ENCODE results near the gene BACH2. TPM values are rescaled to one million over a fixed set of nuclear protein-coding genes. Genes with fewer than 3 reads are reported as not detected.

Gene BACH2
- total and polyA plus RNA-seq, 2 of the 8 experiments (the other 6 are each of a cell fraction or from before 2014, with no cell fraction given): 1.9 to 5.9 TPM

DNA sequence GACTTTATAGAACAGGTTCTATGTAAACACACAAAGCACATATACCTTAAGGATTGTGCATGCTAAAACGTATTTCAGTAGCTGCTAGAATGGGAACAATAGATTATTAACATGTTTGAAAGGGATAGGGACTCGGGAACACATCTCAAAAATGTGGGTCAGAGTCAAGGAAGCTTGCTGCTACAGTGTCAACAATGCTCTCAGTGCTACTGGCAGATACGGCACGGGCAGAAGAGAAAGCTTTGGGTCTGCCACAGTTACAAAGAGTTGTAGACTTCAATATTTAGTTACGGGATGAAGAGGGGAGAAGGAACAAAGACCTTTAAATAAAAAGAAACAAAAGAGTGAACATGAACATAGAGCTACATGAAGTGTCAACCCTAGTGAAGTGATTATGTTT, 170.5 kb downstream of the BACH2 start:
- H2BK15ac ChIP-seq (ENCODE audit: low read length): no peak overlapping the region
- no peak overlapping the region for H2BK20ac ChIP-seq (ENCODE audit: low read length)
- no peaks in the 10 kb centered on the region for H3K9me3 ChIP-seq (ENCODE audit: insufficient read depth in 2 of 2, low read depth in 1 of 2, low read length in 1 of 2)
- no peaks in the 10 kb centered on the region for H3K4me1 ChIP-seq (replicated peaks in 1 of 4; ENCODE audit: control insufficient read depth in 3 of 4, insufficient read depth in 4 of 4, low read length in 3 of 4)
- H4K8ac ChIP-seq (ENCODE audit: extremely low read depth, insufficient read depth, low read length): no peak overlapping the region
- H3K23me2 ChIP-seq (ENCODE audit: low read depth, low read length): no peaks in the 10 kb centered on the region
- no peak overlapping the region for H3K9ac ChIP-seq (replicated peaks in 1 of 4; ENCODE audit: extremely low read depth in 1 of 4, low read depth in 3 of 4, low read length in 3 of 4)
- no peak overlapping the region for H3K23ac ChIP-seq (ENCODE audit: insufficient read length)
- no peaks in the 10 kb centered on the region for H4K20me1 ChIP-seq (replicated peaks in 1 of 2; ENCODE audit: control insufficient read depth in 1 of 2, insufficient read depth in 2 of 2, low read length in 2 of 2)
- ChIA-PET POLR2A (ENCODE audit: partially characterized antibody) (no interaction called here), CTCF (ENCODE audit: partially characterized antibody) (interaction anchor here (0.6 to 0.7 kb wide), 2 partner anchors 21 to 57 kb away, joined by 3 read pairs; no protein-coding TSS in a partner anchor)
- FAIRE-seq (no peak), DNase-seq (ENCODE audit: low read depth in 1 of 2, low spot score in 2 of 2) (no peak)
- H3K56ac ChIP-seq (replicated peaks; ENCODE audit: insufficient read length, low read depth, low read length): no peak overlapping the region
- H2AFZ ChIP-seq (ENCODE audit: low read length): no peak overlapping the region
- no peak overlapping the region for H2AK5ac ChIP-seq (ENCODE audit: low read depth, low read length)
- H3K27ac ChIP-seq (ENCODE audit: low read depth, low read length): no peak overlapping the region
- no peaks in the 10 kb centered on the region for H3K79me1 ChIP-seq (ENCODE audit: low read depth, low read length)
- no peaks in the 10 kb centered on the region for H3K79me2 ChIP-seq (ENCODE audit: control insufficient read depth in 1 of 2, insufficient read depth in 2 of 2, low read length in 2 of 2)
- H3K14ac ChIP-seq (ENCODE audit: insufficient read length): no peak overlapping the region
- 89% methylated on average over 5 of the region's 5 CpGs; no CpG with 5 or more reads in 1 of the 2 experiments for WGBS, 2 experiments (ENCODE audit: extremely low coverage in 1 of 2, insufficient coverage in 1 of 2, insufficient read length in 1 of 2, insufficient replicate concordance in 2 of 2, low coverage in 1 of 2, low lambda C conversion rate in 2 of 2, missing lambda C conversion rate in 1 of 2)
- H3K4ac ChIP-seq (replicated peaks; ENCODE audit: insufficient read length, low read depth, low read length): no peak overlapping the region
- no peaks in the 10 kb centered on the region for H3K27me3 ChIP-seq (replicated peaks in 1 of 4; ENCODE audit: control insufficient read depth in 3 of 4, extremely low read depth in 1 of 4, insufficient read depth in 3 of 4, low read length in 3 of 4)
- H3K4me3 ChIP-seq (ENCODE audit: extremely low read depth in 1 of 4, insufficient read depth in 2 of 4, low read depth in 3 of 4, low read length in 4 of 4): no peak overlapping the region
- no peak overlapping the region for H4K5ac ChIP-seq (ENCODE audit: insufficient read length, low read depth, low read length)
- no peak overlapping the region for H2BK12ac ChIP-seq (ENCODE audit: low read depth, low read length)
- no peak overlapping the region for H2BK5ac ChIP-seq (ENCODE audit: low read depth, low read length)
- H3K18ac ChIP-seq (ENCODE audit: extremely low read depth, low read length): no peak overlapping the region
- no peaks in the 10 kb centered on the region for H3K36me3 ChIP-seq (ENCODE audit: control insufficient read depth in 2 of 4, insufficient read depth in 4 of 4, low read length in 3 of 4)
- no peak overlapping the region for H3K4me2 ChIP-seq (ENCODE audit: insufficient read depth in 1 of 2, low read depth in 2 of 2, low read length in 2 of 2)
- no peak overlapping the region for H4K91ac ChIP-seq (replicated peaks; ENCODE audit: insufficient read length, low read length)
- H2BK120ac ChIP-seq (replicated peaks; ENCODE audit: low read depth, low read length): no peak overlapping the region
- TF ChIP-seq POLR2A (IDR thresholded peaks at IDR 0.05; ENCODE audit: control extremely low read depth in 1 of 2, low read depth in 2 of 2, low read length in 2 of 2) (no peak), RXRA (IDR thresholded peaks at IDR 0.05; ENCODE audit: insufficient read depth, low read depth, low read length) (no peak), ATF3 (IDR thresholded peaks at IDR 0.05; ENCODE audit: insufficient read depth, low read depth, low read length) (no peak), NANOG (IDR thresholded peaks at IDR 0.05; ENCODE audit: insufficient read depth, low read depth, low read length, poor library complexity, severe bottlenecking) (no peak), TCF12 (IDR thresholded peaks at IDR 0.05; ENCODE audit: low read depth, low read length) (no peak), BRCA1 (IDR thresholded peaks at IDR 0.05; ENCODE audit: low read depth, low read length) (no peak), TBP (IDR thresholded peaks at IDR 0.05; ENCODE audit: low read depth, low read length) (no peak), RAD21 (IDR thresholded peaks at IDR 0.05 in 1 of 2, conservative IDR thresholded peaks at IDR 0.05 in 1 of 2; ENCODE audit: low read depth in 2 of 2, low read length in 2 of 2) (no peak), CTBP2 (IDR thresholded peaks at IDR 0.05; ENCODE audit: borderline replicate concordance, insufficient read depth, insufficient read length, low read length) (no peak), CREB1 (IDR thresholded peaks at IDR 0.05) (no peak), SIRT6 (IDR thresholded peaks at IDR 0.05; ENCODE audit: low read length) (no peak), TEAD4 (IDR thresholded peaks at IDR 0.05; ENCODE audit: low read depth, low read length) (no peak), EP300 (IDR thresholded peaks at IDR 0.05; ENCODE audit: borderline replicate concordance in 1 of 2, low read depth in 2 of 2, low read length in 2 of 2) (no peak), TAF1 (IDR thresholded peaks at IDR 0.05; ENCODE audit: low read depth, low read length) (no peak), SIX5 (IDR thresholded peaks at IDR 0.05; ENCODE audit: low read depth, low read length) (no peak)
